ENCODE results near the gene INAFM2.

Gene INAFM2

DNA sequence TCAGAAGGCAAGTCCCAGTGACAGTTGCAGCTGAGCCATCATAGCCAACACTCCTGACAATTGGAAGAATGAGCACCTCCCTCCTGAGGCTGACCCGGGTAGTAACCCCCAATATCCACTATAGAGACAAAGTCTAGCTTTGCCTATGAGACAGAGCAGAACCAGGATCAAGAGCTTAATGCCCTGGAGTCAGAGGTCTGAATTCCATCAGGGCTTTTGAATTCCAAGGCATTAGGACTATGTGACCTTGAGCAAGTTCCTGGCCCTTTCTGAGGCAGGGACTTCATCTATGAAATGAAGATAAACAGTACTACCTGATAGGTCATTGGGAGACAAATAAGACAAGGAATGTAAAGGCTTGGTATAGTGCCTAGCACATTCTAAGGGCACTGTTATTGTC, 3.1 kb upstream of the INAFM2 start:
- DNase-seq = no peak
- no peak for TF ChIP-seq POLR2A (IDR thresholded peaks at IDR 0.05; ENCODE audit: low read length)
- TF ChIP-seq GATA1 (IDR thresholded peaks at IDR 0.05; ENCODE audit: low read depth, low read length) = no peak

DNA sequence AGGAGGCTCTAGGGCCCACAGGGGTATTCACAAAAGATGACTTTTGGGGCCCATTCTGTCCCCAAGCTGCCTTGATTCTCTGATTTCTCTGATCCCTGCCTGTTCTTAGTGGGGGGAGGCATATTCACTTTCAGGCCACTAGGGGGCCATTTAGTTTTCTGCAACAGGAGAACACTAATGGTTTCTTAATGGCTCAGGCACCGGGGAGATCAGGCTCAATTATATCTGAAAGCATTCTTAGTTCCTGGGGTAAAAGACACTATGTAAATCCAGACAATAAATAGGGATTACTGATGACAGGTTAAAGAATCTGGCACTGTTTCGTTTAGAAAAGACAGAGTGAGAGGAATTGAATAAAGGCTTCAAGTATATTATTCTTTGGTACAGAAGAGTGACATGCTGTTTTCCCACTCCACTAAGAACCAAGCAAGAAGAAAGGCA, 2.5 kb upstream of the INAFM2 start:
- peak; percentile 70 to 75 for DNase-seq
- TF ChIP-seq GATA1 (IDR thresholded peaks at IDR 0.05; ENCODE audit: low read depth, low read length) (no peak), POLR2A (IDR thresholded peaks at IDR 0.05; ENCODE audit: low read length) (no peak)

GRCh38 chr15:40322531-40323238, 807 bp upstream of the INAFM2 start:
- TF ChIP-seq GATA1 (IDR thresholded peaks at IDR 0.05; ENCODE audit: low read depth, low read length) (no peak), POLR2A (IDR thresholded peaks at IDR 0.05; ENCODE audit: low read length) (no peak)
- peak in 1 of 2 experiments; percentile 33 for DNase-seq

GRCh38 chr15:40323953-40324937, 753 bp downstream of the INAFM2 start:
- TF ChIP-seq POLR2A (IDR thresholded peaks at IDR 0.05; ENCODE audit: low read length) (no peak), GATA1 (IDR thresholded peaks at IDR 0.05; ENCODE audit: low read depth, low read length) (no peak)
- peak; percentile 59 to 68 for DNase-seq

GRCh38 chr15:40325188-40325587, 1.7 kb downstream of the INAFM2 start:
- TF ChIP-seq GATA1 (IDR thresholded peaks at IDR 0.05; ENCODE audit: low read depth, low read length) (no peak), POLR2A (IDR thresholded peaks at IDR 0.05; ENCODE audit: low read length) (no peak)
- no peak for DNase-seq

- no peak for DNase-seq
- TF ChIP-seq GATA1 (IDR thresholded peaks at IDR 0.05; ENCODE audit: low read depth, low read length) (no peak), POLR2A (IDR thresholded peaks at IDR 0.05; ENCODE audit: low read length) (no peak)
These were observed 2.2 kb downstream of the INAFM2 start for GRCh38 chr15:40325700-40326099.

GRCh38 chr15:40327457-40327856, 4.0 kb downstream of the INAFM2 start:
- no peak for DNase-seq
- TF ChIP-seq POLR2A (IDR thresholded peaks at IDR 0.05; ENCODE audit: low read length) = no peak
- no peak for TF ChIP-seq GATA1 (IDR thresholded peaks at IDR 0.05; ENCODE audit: low read depth, low read length)

DNA sequence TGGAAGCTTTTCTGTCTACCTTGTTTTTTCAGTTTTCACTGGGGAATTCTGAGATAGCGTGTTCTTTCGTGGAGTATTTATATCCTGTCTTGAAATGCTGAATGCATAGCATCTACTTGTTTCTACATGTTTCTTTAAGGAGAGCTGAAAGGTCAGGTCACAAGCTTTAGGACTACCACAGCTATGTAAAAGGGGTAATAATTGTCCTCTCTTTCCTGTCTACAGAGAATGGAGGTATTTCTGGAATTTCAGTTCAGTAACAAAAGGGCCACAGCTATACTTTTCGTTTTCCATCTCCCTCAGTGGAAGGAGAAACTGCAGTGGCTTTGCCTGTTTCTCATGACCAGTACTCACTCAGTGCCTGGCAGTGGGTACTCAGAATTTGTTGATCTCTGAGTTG, 4.7 kb downstream of the INAFM2 start:
- no peak for DNase-seq
- TF ChIP-seq POLR2A (IDR thresholded peaks at IDR 0.05; ENCODE audit: low read length) = no peak
- TF ChIP-seq GATA1 (IDR thresholded peaks at IDR 0.05; ENCODE audit: low read depth, low read length) = no peak

DNA sequence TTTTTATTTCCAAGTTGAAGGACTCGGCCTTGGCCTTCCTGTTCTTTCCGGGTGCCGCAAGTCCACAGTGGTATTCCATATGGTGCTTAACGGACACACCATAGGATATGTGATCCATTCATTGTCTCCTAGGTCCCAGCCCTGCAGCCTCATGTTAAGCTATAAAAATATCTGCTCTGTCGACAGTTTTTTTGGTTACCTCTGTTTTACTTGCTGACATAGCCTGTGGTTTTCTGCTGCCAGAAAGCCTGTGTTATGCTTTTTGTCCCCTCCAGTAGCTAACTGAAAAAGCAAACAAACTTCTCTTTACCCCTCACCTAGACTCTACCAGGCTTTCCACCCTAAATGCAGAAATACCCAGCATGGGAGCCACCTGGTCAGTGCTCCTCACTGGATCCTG, 5.3 kb downstream of the INAFM2 start:
- TF ChIP-seq POLR2A (IDR thresholded peaks at IDR 0.05; ENCODE audit: low read length) = no peak
- no peak for TF ChIP-seq GATA1 (IDR thresholded peaks at IDR 0.05; ENCODE audit: low read depth, low read length)
- no peak for DNase-seq

DNA sequence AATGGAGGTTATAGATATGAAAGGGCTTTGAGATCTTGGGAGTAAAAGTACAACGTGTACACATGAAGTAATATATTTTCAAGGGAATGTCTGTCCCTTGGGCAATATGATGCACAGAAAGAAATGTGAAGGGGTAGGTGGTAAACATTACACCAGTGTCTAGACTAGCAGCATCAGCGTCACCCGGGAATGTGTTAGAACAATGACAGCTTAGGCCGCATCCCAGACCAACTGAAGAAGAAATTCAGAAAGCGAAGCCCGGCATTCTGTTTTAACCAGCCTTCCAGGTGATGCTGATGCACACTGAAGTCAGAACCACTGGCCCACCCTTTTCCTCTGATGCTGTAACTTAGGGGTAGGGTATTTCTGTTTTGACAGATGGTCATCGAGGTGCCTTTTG, 6.3 kb downstream of the INAFM2 start:
- no peak for DNase-seq
- TF ChIP-seq GATA1 (IDR thresholded peaks at IDR 0.05; ENCODE audit: low read depth, low read length) (no peak), POLR2A (IDR thresholded peaks at IDR 0.05; ENCODE audit: low read length) (no peak)

DNA sequence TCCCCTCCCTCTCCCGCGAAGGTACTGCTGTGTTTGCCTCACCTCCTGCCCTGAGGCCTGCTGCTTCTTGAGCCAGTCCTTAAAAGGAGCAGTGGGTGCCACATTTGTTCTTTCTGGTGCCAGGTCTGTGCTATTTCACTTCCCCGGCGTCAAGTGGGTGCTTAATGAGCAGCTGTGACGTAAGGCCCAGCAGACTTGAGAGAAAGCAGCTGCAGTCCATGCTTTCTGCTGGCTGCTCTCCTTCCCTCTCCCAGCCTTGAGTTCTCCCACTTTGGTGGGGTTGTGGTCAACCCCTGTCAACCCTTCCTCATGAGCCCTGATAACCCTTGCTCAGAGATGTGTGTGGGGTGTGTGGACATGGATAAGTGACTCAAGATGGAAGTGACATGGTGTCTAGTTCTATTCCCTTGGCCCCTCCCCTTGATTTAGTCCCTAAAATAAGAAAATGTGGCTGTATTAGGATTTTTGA, 6.9 kb downstream of the INAFM2 start:
- TF ChIP-seq GATA1 (IDR thresholded peaks at IDR 0.05; ENCODE audit: low read depth, low read length) = no peak
- TF ChIP-seq POLR2A (IDR thresholded peaks at IDR 0.05; ENCODE audit: low read length) = no peak
- peak; percentile 26 to 57 for DNase-seq

GRCh38 chr15:40331026-40331425, 7.5 kb downstream of the INAFM2 start:
- TF ChIP-seq GATA1 (IDR thresholded peaks at IDR 0.05; ENCODE audit: low read depth, low read length) = no peak
- TF ChIP-seq POLR2A (IDR thresholded peaks at IDR 0.05; ENCODE audit: low read length) = no peak
- DNase-seq = no peak

DNA sequence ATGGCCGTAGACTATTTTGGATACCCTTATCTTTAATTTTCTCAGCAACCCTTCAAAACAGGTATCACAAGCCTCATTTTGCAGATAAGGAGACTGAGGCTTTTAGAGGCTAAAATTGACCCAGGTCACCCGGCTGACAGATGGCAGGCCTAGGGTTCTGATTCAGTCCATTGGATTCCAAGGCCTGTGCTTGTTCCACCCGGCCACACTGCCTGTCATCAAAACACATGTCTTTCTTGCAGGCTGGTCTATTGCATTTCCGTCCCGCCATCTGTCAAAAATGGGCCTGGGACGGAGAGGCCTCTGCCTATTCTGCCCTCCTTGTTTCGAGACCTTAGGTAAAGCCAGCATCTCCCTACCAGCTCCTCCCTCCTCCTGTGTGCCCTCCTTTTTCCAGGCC, 8.1 kb downstream of the INAFM2 start:
- no peak for DNase-seq
- TF ChIP-seq POLR2A (IDR thresholded peaks at IDR 0.05; ENCODE audit: low read length) (no peak), GATA1 (IDR thresholded peaks at IDR 0.05; ENCODE audit: low read depth, low read length) (no peak)

DNA sequence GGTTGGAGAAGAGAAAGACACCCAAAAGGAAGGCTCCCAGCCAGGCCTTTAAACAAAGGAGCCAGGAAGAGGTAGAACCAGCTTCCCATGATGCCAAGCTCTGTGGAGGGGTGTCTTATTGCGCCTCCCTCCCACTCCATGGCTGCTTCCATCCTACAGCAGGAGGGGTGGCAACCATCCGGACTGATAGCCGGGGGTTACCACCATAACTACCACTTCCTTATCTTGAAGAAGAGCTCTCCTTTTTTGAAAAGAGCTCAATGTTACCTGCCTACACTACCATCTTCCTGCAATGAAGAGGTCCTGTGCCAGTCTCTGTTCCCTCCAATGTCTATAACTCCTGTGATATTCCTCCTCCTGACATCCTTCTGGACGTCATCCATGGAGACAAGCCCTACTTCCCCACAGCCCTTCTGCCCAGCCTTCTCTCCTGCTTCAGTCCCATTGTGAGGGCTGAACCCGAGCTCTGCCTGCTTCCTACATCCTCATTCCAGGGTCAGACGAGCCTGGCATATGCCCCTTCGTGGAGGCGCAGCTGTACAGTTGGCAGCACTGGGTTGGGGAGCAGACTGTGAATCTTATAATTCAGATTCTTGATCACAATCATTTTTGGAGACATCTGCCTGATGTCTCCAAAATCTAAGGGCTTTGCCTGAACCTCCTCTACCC, 8.8 kb downstream of the INAFM2 start:
- no peak for TF ChIP-seq GATA1 (IDR thresholded peaks at IDR 0.05; ENCODE audit: low read depth, low read length)
- TF ChIP-seq POLR2A (IDR thresholded peaks at IDR 0.05; ENCODE audit: low read length) = no peak
- no peak for DNase-seq
